H1 (cell line): ENCODE data around the gene DUSP10.

ENCODE experiments used
- CTCF ChIP-seq, 3 experiments: IDR thresholded peaks; 1 replicate in 2 of 3; 2 replicates in 1 of 3; pipeline versions ENCODE4 v1.5.1 to v1.6.1; 2011; ENCODE audit warnings: low read length in 3 of 3, mild to moderate bottlenecking in 3 of 3, inconsistent platforms in 2 of 3, low read depth in 1 of 3, moderate library complexity in 1 of 3; ENCODE audit not compliant: insufficient read depth in 1 of 3; ENCODE audit errors: control extremely low read depth in 1 of 3
- EZH2 ChIP-seq: fragments of 200-600 bp; sonication (generic); IDR thresholded peaks from 2 replicates; pipeline ENCODE4 v1.7.1; 2012; ENCODE audit warnings: low read depth, mild to moderate bottlenecking, moderate library complexity, low read length, inconsistent platforms; ENCODE audit not compliant: severe bottlenecking
- RAD21 ChIP-seq, 2 experiments: IDR thresholded peaks in 1 of 2; conservative IDR thresholded peaks in 1 of 2; 2 replicates each; pipeline ENCODE4 v1.6.1; 2011; ENCODE audit warnings: low read depth in 2 of 2, low read length in 2 of 2, improper control_type of control experiment in 1 of 2, inconsistent platforms in 1 of 2, mild to moderate bottlenecking in 1 of 2, moderate library complexity in 1 of 2
- RFX5 ChIP-seq: IDR thresholded peaks from 2 replicates; pipeline ENCODE4 v1.6.1; 2011; ENCODE audit warnings: low read depth, low read length, improper control_type of control experiment, borderline replicate concordance
- SIN3A ChIP-seq, 2 experiments: IDR thresholded peaks in 1 of 2; conservative IDR thresholded peaks in 1 of 2; 2 replicates each; pipeline ENCODE4 v1.6.1; 2011 to 2012; ENCODE audit warnings: low read length in 2 of 2, improper control_type of control experiment in 1 of 2, low read depth in 1 of 2, mild to moderate bottlenecking in 1 of 2

- TF ChIP-seq RAD21 (IDR thresholded peaks at IDR 0.05 in 1 of 2, conservative IDR thresholded peaks at IDR 0.05 in 1 of 2; ENCODE audit: low read depth in 2 of 2, low read length in 2 of 2) = no peak
- TF ChIP-seq RFX5 = no peak
- no peak for TF ChIP-seq CTCF (IDR thresholded peaks at IDR 0.05; ENCODE audit: control extremely low read depth in 1 of 3, insufficient read depth in 1 of 3, low read depth in 1 of 3, low read length in 3 of 3)
- no peak for TF ChIP-seq EZH2
- TF ChIP-seq SIN3A (conservative IDR thresholded peaks at IDR 0.05 in 1 of 2, IDR thresholded peaks at IDR 0.05 in 1 of 2; ENCODE audit: low read depth in 1 of 2, low read length in 2 of 2) = no peak
These were observed 36.2 kb upstream of the DUSP10 start for GRCh38 chr1:221778125-221778524.
